C4-2B (cell line): ENCODE data around the gene INPP5D.

Experiments used
- ZFX ChIP-seq: fragments of 450-650 bp; IDR thresholded peaks from 2 replicates; pipeline ENCODE4 v1.6.1; 2017
- TF ChIP-seq, protein P1 (sequence below): fragments of 450-650 bp; conservative IDR thresholded peaks from 2 replicates; pipeline ENCODE4 v1.5.1; 2017; ENCODE audit warnings: mild to moderate bottlenecking

DNA sequence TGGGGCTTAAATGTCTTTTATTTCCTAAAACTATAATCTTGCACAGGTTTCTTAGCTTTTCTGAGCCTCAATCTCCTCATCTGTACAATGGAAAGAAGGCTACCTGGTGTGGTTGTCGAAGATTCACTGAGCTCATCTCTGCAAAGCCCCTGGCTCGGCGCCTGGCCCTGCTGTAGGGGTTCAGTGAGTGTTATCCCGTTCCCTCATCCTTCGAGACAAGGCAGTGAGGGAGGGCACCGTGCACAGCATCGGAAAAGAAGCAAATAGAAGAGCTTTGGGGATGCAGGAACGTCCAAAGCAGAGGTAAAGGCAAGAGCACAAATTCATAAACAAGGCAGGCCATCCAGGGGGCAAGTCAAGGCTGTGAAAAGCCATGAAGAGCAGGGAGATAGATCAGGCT is 150.1 kb downstream of the INPP5D start:
- TF ChIP-seq, protein P1, sequence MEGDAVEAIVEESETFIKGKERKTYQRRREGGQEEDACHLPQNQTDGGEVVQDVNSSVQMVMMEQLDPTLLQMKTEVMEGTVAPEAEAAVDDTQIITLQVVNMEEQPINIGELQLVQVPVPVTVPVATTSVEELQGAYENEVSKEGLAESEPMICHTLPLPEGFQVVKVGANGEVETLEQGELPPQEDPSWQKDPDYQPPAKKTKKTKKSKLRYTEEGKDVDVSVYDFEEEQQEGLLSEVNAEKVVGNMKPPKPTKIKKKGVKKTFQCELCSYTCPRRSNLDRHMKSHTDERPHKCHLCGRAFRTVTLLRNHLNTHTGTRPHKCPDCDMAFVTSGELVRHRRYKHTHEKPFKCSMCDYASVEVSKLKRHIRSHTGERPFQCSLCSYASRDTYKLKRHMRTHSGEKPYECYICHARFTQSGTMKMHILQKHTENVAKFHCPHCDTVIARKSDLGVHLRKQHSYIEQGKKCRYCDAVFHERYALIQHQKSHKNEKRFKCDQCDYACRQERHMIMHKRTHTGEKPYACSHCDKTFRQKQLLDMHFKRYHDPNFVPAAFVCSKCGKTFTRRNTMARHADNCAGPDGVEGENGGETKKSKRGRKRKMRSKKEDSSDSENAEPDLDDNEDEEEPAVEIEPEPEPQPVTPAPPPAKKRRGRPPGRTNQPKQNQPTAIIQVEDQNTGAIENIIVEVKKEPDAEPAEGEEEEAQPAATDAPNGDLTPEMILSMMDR = no peak
- TF ChIP-seq ZFX = no peak
